ENCODE measurements around the gene KRT73.

- TF ChIP-seq CTCF (IDR thresholded peaks at IDR 0.05), result no peak
- no peak for TF ChIP-seq POLR2A (IDR thresholded peaks at IDR 0.05)
Measured at GRCh38 chr12:52602552-52602951, 15.8 kb downstream of the KRT73 start.
